Erythroblast (primary cell): ENCODE measurements around the gene LRP2.

ENCODE experiments used
- GATA1 ChIP-seq: IDR thresholded peaks from 2 replicates; pipeline ENCODE4 v1.6.1; 2011; ENCODE audit warnings: low read depth, mild to moderate bottlenecking, control low read depth, low read length, moderate library complexity
- POLR2A ChIP-seq: IDR thresholded peaks from 2 replicates; pipeline ENCODE4 v1.6.1; 2011; ENCODE audit warnings: mild to moderate bottlenecking, low read length

GRCh38 chr2:169077674-169078240 lies 284.6 kb downstream of the LRP2 start:
- TF ChIP-seq POLR2A (no peak), GATA1 (no peak)
